Neural progenitor cell (in vitro differentiated cells): ENCODE results near the gene PLAGL1.

Experiments used
- EZH2 ChIP-seq: fragments of 200-600 bp; sonication (generic); IDR thresholded peaks from 2 replicates; pipeline ENCODE4 v1.6.1; 2017; ENCODE audit warnings: antibody characterized with exemption, mild to moderate bottlenecking, moderate library complexity
- EZH2phosphoT487 ChIP-seq: fragments of 200-600 bp; sonication (generic); IDR thresholded peaks from 2 replicates; pipeline ENCODE4 v1.6.1; 2017; ENCODE audit warnings: antibody characterized with exemption
- TF ChIP-seq, protein P1 (sequence below): fragments of 200-600 bp; sonication (generic); IDR thresholded peaks from 2 replicates; pipeline ENCODE4 v1.5.1; 2017; ENCODE audit warnings: antibody characterized with exemption, mild to moderate bottlenecking

DNA sequence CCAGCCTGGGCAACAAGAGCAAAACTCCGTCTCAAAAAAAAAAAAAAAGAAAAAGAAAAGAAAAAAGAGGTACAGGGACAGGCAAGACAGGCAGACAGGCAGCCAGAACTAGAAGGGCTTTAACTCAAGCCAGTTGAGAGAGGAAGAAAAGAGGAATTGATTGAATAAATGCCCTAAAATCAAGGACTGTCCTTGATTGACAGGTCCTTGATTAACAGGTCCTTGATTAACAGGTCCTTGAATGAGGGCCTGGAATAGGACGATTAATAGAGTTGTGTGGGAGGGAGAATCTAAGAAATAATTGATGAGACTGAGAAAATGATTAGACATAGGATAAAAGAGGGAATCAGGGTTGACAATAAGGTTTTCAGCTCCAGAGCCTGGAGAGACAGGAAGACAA is 107.7 kb downstream of the PLAGL1 start:
- TF ChIP-seq, protein P1, sequence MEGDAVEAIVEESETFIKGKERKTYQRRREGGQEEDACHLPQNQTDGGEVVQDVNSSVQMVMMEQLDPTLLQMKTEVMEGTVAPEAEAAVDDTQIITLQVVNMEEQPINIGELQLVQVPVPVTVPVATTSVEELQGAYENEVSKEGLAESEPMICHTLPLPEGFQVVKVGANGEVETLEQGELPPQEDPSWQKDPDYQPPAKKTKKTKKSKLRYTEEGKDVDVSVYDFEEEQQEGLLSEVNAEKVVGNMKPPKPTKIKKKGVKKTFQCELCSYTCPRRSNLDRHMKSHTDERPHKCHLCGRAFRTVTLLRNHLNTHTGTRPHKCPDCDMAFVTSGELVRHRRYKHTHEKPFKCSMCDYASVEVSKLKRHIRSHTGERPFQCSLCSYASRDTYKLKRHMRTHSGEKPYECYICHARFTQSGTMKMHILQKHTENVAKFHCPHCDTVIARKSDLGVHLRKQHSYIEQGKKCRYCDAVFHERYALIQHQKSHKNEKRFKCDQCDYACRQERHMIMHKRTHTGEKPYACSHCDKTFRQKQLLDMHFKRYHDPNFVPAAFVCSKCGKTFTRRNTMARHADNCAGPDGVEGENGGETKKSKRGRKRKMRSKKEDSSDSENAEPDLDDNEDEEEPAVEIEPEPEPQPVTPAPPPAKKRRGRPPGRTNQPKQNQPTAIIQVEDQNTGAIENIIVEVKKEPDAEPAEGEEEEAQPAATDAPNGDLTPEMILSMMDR, result no peak
- TF ChIP-seq EZH2 (no peak), EZH2phosphoT487 (no peak)
